Measurements from ENCODE around the gene ETS1. TPM values are rescaled to one million over a fixed set of nuclear protein-coding genes. Genes with fewer than 3 reads are reported as not detected.

Gene ETS1
- total RNA-seq, 2 experiments from 2014 or later: 579 to 590 TPM

DNA sequence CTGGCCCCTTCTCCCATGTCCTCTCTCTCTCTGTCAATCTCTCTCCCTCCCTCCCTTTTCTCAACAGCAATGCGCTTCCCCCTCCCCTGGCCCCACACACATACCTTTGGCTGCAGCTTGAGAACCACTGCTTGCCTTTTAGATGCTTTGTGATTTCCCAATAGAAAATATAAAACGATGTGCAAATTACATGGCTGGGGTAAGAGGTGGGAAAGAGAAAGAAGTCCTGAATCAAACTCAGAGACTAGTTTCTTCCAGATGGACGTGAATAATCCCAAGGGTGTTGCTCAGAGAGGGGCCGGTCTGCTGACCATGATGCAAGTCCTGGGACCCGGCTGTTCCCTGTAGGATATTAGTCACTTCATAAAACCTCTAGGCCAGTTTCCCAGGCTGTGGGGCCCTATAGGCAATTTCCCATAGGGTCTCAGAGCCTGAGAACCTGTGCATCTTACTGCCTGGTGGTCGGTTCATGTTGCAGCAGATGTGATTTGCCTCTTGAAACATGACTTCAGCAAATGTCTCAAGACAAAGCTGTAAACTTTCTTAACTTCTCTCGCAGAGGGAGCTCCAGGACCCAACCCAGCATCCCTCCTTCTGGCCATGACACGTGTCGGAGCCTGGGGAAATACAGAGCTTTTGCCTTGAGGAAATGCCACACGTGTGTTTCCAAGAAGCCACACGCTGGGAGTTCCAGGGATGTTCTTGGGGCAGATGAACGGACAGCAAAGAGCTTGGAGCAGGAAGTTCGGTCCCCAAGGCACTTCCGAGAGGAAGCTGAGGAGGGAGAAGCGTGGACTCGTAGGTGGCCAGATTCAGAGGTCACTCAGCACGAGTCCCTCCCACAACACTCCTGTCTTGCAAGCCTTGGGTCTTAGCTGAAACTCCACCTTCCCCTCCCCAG is 34.5 kb upstream of the ETS1 start:
- Mint-ChIP-seq H3K27me3 (no peaks in the 10 kb centered on the region), H3K4me3 (no peak overlapping the region), H3K9me3 (no peaks in the 10 kb centered on the region), H3K27ac (peak overlapping the region; percentile 97), H3K36me3 (ENCODE audit: low read depth) (no peaks in the 10 kb centered on the region), H3K4me1 (ENCODE audit: low read depth) (peaks cover 87% of the 10 kb centered on the region)
- CTCF ChIA-PET: interaction anchor here (0.9 to 1.1 kb wide), 3 partner anchors 17 to 449 kb away, joined by 4 read pairs; no protein-coding TSS in a partner anchor
- Histone ChIP-seq H3K27ac (ENCODE audit: low read depth in 1 of 2, low read length in 2 of 2) (peak overlapping the region in 1 of 2 donors; percentile 16), H3K4me3 (ENCODE audit: low read length) (no peak overlapping the region), H3K27me3 (ENCODE audit: control insufficient read depth in 1 of 2, insufficient read depth in 2 of 2, low read length in 2 of 2) (no peaks in the 10 kb centered on the region), H3K36me3 (ENCODE audit: insufficient read depth, low read length) (no peaks in the 10 kb centered on the region), H3K9me3 (ENCODE audit: control insufficient read depth in 1 of 2, insufficient read depth in 1 of 2, low read length in 2 of 2) (no peaks in the 10 kb centered on the region), H3K4me1 (ENCODE audit: insufficient read depth, low read length) (peaks cover 62% of the 10 kb centered on the region)
- TF ChIP-seq, protein P1, sequence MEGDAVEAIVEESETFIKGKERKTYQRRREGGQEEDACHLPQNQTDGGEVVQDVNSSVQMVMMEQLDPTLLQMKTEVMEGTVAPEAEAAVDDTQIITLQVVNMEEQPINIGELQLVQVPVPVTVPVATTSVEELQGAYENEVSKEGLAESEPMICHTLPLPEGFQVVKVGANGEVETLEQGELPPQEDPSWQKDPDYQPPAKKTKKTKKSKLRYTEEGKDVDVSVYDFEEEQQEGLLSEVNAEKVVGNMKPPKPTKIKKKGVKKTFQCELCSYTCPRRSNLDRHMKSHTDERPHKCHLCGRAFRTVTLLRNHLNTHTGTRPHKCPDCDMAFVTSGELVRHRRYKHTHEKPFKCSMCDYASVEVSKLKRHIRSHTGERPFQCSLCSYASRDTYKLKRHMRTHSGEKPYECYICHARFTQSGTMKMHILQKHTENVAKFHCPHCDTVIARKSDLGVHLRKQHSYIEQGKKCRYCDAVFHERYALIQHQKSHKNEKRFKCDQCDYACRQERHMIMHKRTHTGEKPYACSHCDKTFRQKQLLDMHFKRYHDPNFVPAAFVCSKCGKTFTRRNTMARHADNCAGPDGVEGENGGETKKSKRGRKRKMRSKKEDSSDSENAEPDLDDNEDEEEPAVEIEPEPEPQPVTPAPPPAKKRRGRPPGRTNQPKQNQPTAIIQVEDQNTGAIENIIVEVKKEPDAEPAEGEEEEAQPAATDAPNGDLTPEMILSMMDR (IDR thresholded peaks at IDR 0.05): no peak
- POLR2A ChIA-PET: interaction anchor here (0.7 to 8.6 kb wide), 8 partner anchors 11 to 339 kb away, joined by 3 to 131 read pairs (median 4); no protein-coding TSS in a partner anchor
- intact Hi-C loops (cut with DNase I, micrococcal nuclease): no loop called here
- no peak for DNase-seq
- ATAC-seq (ENCODE audit: poor library complexity): no peak

DNA sequence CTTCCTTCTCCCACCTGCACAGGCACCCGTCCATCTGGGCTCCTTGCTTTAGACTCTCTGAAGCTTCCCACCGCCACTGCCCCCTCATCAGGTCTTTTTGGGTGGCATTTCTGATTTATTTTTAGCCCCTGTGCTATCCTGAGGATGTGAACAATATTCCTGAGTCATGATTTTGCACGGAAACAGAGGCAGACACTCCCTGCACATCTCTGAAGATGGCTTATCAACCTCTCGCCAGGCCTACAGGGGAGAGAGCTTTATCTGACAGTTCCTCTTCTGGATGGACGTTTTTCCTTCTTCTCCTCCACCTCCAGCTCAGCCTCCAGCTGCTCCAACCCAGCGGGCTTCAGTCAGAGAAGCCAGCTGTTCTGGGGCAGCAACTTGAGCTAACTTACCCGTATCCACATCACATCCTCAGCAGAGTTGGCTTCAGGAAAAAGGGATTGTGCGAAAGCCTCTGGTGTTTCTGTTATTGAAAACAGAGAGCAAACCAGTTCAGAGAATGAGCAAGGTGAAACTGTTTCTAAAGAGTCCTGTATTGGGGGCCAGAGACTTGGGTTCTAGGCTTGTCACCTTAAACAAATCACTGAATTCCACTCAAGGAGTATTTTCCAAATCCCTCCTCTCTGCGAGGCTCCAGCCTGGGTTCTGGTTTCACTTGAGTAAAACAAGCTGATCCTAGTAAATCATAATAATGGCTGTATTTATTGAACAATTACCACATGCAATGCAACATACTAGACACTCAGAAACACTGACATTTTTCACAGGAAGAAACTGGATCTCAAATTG is 33.1 kb upstream of the ETS1 start:
- TF ChIP-seq, protein P1 (IDR thresholded peaks at IDR 0.05): no peak
- no peak overlapping the region for H3K4me3 Mint-ChIP-seq
- no peaks in the 10 kb centered on the region for H3K9me3 ChIP-seq (ENCODE audit: control insufficient read depth in 1 of 2, insufficient read depth in 1 of 2, low read length in 2 of 2)
- no peak for ATAC-seq (ENCODE audit: poor library complexity)
- no peaks in the 10 kb centered on the region for H3K9me3 Mint-ChIP-seq
- H3K36me3 ChIP-seq (ENCODE audit: insufficient read depth, low read length): no peaks in the 10 kb centered on the region
- intact Hi-C loops (cut with DNase I, micrococcal nuclease): no loop called here
- peak overlapping the region; percentile 97 for H3K27ac Mint-ChIP-seq
- POLR2A ChIA-PET: interaction anchor here (0.7 to 8.6 kb wide), 6 partner anchors 10 to 337 kb away, joined by 3 to 113 read pairs (median 3); no protein-coding TSS in a partner anchor
- H3K27me3 ChIP-seq (ENCODE audit: control insufficient read depth in 1 of 2, insufficient read depth in 2 of 2, low read length in 2 of 2): no peaks in the 10 kb centered on the region
- peaks cover 74% of the 10 kb centered on the region for H3K4me1 Mint-ChIP-seq (ENCODE audit: low read depth)
- CTCF ChIA-PET: interaction anchor here (1.3 kb wide), 1 partner anchor 22 kb away, joined by 3 read pairs; no protein-coding TSS in a partner anchor
- no peak overlapping the region for H3K4me3 ChIP-seq (ENCODE audit: low read length)
- no peaks in the 10 kb centered on the region for H3K36me3 Mint-ChIP-seq (ENCODE audit: low read depth)
- H3K27me3 Mint-ChIP-seq: no peaks in the 10 kb centered on the region
- peak overlapping the region; percentile 9 to 36 for H3K27ac ChIP-seq (ENCODE audit: low read depth in 1 of 2, low read length in 2 of 2)
- no peak for DNase-seq
- H3K4me1 ChIP-seq (ENCODE audit: insufficient read depth, low read length): peaks cover 48% of the 10 kb centered on the region
